Activated CD8-positive, alpha-beta memory T cell treated with anti-CD3 and anti-CD28 coated beads, Interleukin-2, amount 50 U/mL, for 1 hour (primary cell): ENCODE measurements around the gene ARHGAP31.
"Not testable (repeated sequence)": the region's sequence is repeated elsewhere in the genome, so short reads cannot be mapped to it uniquely, and the experiment has no call there.

Source experiments
- DNase-seq: peaks from one replicate; pipeline ENCODE4 v3.0.0-alpha.2; 2020; ENCODE audit errors: extremely low read depth

ARHGAP31 gene

DNA sequence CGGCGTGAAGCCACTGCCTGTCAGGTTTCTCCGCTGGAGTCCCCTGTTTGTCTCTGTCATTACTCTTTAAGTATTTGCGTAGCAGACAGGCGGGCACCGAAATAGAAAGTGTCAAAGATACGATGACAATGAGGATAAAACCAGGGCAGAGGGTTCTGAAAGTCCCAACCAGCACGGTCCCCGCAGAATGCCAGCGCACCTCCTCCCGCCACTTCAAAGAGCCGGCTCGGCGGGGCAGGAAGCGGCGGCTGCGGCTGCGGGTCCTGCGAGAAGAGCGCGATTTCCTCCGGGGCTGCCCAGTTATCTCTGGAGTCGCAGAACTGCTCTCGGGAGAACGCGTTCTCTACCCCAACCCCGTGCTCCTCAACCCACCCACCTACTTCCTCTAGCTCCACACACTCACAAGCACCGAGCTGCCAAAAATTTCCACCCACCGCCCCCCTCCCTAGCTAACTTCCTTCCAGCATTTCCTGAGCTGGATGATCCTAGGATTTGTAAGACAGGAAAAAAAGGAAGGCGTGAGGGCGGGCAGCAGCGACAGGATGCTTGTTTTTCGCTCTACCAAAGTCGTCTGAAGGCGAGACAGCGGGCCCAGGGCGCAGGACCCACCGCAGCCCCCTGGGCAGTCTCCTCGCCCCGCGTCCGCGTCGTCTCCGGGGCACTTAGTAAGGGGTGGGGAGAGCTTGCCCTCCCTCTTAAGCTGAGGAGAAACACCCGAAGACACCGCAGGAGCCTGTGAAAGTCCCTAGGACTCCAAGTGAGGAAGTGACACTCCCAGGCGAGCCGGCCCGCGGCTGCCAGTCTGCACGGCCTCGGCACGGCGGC lies at the start of gene ARHGAP31:
Gene ARHGAP31, plus strand, starts transcription at position 513 of the 825 bp plus-strand sequence. CDS start 522 bp downstream, outside the sequence.
- peak; percentile 80 for DNase-seq

- no peak for DNase-seq
Measured at GRCh38 chr3:119245778-119246177, 48.4 kb upstream of the ARHGAP31 start.

- DNase-seq: no peak
Measured at GRCh38 chr3:119255214-119255613, 39.0 kb upstream of the ARHGAP31 start.

- no peak for DNase-seq
Measured at GRCh38 chr3:119257111-119257510, 37.1 kb upstream of the ARHGAP31 start.

DNA sequence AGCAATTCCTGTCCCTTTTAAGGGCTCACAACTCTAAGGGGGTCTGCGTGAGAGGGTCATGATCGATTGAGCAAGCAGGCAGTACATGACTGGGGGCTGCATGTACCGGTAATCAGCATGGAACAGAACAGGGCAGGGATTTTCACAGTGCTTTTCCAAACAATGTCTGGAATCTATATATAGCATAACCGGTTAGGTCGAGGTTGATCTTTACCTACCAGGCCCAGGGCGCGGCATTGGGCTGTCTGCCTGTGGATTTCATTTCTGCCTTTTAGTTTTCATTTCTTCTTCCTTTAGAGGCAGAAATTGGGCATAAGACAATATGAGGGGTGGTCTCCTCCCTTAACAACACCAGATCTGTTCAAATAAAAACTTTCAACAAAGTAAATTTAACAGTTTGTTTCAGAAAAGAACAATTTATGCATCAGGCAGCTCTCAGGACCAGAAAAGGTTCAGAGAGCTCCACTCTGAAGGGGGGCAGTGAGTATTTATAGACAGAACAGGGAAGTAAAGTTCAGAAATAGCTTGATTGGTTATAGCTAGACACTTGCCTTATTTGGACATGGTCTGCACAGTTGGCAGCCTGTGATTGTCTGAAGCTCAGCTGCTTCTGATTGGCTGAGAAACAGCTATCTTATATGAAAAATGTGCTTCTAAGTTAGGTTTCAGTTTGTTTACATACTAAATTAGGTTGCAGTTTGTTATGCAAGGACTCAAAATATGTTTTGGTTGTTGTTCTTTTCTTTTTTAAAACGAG lies 36.4 kb upstream of the ARHGAP31 start:
- no peak for DNase-seq

DNA sequence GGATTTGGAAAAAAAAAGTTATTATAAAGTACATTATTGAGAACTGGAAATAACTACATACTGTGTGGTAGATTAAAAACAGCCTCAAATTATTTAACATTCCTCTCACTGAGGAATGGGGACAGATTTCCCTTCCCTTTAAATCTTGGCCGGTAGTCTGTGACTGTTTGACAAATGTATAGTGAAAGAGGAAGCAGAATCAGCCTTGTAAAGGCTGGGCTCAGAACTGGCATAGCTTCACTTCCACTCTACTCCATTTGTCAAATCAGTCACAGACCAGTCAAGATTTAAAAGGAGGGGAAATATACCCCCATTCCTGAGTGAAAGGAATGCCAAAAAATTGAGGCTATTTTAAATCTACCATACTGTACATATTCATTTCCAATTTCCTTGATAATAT lies 35.3 kb upstream of the ARHGAP31 start:
- DNase-seq: no peak

GRCh38 chr3:119259821-119260220 lies 34.4 kb upstream of the ARHGAP31 start:
- no peak for DNase-seq

DNA sequence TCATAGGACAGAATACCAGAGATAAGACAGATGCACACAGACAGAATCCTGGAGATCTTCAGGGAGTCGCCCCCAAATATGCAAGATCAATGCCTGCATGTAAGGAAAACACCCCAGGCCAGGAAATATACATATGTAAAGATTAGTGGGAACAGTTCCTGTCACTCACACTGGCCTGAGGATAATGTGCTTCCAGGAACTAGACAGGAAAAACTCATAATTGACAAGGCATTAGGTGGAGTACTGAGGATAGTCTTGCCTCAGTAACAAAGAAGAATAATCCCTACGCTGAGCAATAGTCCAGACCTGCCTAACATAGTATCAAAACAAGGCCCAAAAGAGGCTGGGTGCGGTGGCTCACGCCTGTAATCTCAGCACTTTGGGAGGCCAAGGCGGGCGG lies 33.1 kb upstream of the ARHGAP31 start:
- DNase-seq: no peak

DNA sequence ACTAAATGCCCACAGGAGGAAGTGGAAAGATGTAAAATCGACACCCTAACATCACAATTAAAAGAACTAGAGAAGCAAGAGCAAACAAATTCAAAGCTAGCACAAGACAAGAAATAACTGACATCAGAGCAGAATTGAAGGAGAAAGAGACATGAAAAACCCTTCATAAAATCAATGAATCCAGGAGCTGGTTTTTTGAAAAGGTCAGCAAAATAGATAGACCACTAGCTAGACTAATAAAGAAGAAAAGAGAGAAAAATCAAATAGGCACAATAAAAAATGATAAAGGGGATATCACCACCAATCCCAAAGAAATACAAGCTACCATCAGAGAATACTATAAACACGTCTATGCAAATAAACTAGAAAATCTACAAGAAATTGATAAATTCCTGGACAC lies 24.0 kb upstream of the ARHGAP31 start:
- not testable (repeated sequence) for DNase-seq

DNA sequence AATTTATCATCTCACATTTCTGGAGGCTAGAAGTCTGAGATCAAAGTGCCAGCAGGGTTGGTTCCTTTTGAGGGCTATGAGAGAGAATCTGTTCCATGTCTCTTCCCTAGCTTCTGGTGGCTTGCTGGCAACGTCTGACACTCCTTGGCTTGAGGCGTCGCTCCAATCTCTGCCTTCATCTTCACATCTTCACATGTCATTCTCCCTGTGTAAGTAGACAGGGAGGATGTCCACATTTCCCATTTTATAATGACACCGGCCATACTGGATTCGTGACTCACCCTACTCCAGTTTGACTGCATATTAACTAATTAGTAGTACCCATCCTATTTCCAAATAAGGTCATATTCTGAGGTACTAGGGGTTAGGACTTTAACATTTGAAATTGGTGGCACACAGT lies 17.5 kb upstream of the ARHGAP31 start:
- no peak for DNase-seq

- DNase-seq: no peak
Measured at GRCh38 chr3:119279101-119279554, 15.1 kb upstream of the ARHGAP31 start.

DNA sequence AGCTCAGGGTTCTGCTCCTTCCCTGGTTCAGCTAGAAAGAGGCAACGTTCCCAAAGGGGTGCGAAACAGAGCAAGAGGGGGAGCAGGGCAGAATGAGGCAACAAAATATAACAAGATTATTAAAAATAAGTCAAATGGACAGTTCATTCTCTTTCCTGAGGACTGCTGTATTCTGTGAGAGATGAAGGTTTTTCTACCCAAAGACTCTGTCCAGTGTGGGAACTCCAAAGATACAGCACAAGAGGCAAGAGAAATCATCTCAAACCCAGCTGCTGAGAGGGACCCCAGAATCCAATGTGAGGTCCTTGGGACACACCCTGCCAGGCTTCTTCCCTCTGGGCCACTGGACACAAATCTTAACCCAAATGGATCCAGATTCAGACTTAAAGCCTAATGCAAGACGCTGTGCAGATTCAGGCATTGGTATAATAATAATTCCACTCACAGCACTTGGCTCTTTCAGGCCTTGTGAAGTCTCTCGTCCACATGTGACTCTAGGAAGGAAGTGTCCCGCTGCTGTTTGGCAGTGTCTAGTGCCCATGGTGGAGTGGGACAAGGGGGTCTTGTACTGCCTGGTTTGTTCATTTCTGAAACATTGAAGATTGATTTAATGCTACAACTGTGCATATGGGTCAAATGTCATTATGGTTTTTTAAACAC lies 14.5 kb upstream of the ARHGAP31 start:
- no peak for DNase-seq

DNA sequence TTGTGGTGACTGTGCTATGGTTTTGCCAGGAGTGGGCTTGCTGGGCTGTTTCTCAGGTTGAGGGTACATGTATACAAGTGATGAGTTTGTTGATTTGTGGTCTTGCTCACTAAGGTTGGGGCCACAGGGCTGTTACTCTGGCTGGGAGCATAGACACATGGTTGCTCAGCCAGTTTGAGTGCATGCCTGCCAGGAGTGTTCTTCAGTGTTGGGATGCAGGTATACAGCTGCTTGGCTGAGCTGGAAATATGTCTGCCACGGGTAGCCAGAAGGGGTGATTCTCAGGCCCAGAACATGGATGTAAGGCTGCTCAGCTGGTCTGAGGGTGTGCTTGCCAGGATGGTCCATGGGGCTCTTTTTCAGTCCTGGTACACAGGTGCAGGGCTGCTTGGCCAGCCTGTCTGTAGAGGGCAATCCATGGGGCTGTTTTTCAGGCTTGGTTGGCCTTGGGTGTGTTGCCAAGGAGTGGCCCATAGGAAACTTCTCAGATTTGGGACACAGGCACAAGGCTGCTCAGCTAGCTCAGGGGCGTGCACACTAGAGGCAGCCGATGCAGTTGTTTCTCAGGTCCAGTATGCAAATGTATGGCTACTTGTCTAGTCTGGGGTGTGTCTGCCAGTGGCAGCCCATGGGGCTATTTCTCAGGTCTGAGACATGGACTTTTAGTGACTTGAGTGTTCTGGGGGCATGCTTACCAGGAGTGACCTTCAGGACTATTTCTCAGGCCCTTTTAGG lies 5.3 kb upstream of the ARHGAP31 start:
- no peak for DNase-seq

- DNase-seq: no peak
Measured at GRCh38 chr3:119289404-119289770, 4.8 kb upstream of the ARHGAP31 start.

- no peak for DNase-seq
Measured at GRCh38 chr3:119290613-119291012, 3.6 kb upstream of the ARHGAP31 start.

- DNase-seq: no peak
Measured at GRCh38 chr3:119291062-119291700, 3.0 kb upstream of the ARHGAP31 start.

DNA sequence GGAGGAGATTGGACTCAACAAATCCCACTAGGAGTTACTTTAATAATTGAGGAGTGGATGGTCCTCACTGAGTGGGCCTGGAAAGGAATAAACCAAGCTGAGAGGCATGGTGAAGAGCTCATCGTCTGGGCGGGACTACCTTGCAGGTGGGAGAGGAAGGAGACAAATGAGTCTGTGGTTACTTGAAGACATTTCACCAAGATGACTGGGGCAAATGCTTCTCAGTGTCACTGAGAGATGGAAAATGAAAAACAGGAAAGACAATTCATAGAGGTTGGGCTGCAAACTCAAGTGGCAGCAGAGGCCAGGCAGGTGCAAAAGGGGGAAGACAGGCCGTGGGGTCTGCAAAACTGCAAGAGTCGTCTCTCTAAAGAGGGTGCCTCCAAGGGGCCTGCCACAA lies 1.5 kb upstream of the ARHGAP31 start:
- no peak for DNase-seq

DNA sequence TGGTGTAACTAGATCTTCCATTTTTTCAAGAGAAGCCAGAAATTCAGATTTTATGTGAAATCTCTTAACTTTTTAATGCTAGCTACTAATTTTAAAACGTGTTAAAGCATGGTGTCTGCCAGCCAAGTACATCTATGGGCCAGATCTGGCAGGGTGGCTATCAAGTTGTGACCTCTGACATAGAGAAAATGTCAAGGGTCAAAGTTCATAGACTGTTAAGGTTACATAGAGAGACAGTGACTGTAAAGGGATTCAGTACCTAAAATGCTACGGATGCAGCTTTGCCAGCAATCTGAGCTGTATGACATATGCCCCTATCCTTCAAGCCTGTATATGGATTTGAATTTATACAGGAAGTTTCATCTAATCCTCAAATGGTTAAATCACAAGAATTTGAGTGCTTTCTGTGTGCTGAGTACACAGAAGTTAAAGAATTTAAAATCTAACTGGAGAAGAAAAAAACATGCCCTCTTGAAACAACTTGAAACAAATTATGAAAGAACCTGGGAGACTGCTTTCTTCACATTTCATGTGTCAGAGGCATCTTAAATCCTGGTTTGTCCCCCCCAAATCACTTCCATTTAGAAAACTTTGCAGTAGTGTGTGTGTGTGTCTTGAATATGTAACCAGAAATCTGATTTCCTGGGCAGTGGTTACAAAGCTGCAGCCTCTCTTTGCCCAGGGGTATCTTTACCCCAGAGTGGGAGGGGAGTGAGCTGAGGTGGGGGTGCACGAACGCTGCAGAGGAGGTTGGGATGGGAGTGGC lies 895 bp upstream of the ARHGAP31 start:
- no peak for DNase-seq

DNA sequence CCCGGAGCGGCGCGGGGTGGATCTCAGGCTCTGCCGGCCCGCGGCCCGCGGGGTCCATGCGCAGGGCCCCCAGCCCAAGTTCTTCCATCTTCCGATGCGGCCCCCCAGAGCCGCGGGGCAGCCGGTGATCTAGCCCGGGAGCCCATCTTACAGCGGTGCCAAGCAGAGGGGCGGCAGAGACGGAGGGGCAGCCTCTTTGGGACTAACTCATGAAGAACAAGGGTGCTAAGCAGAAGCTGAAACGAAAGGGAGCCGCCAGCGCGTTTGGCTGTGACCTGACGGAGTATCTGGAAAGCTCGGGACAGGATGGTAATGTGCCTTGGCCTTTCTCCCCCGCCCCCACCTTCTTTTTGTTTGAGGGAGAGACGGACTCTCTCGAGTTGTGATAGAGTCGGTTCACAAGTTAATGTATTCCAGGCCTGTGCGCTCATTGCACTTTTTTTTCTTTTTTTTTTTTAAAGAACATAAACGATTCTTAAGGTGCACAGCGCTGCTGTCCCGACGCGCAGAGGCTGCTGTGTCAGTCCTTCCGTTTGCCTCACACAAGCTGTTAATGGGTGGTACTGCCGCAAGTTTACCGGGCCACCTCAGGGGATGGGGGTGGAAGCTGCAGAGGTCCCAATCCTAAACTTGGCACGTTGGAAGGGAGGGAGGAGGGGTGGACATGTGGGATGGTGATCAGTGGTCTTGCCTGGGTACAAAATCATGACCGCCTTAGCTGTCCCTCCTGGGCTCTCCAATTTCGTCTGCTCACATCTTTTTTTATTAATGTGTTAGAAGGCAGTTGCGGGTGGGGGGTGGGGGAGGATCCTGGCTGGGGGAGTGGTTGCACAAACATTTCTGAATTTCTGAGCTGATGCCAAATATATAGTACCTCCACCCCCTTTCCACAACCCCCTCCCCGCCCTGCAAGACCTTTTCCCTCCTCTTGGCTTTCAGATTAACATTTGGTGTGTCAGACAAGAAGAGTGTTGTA lies 801 bp downstream of the ARHGAP31 start:
- DNase-seq: peak; percentile 41
